Stimulated activated CD4-positive, alpha-beta T cell treated with anti-CD3 and anti-CD28 coated beads, Interleukin-15, amount 100 ng/mL, for 1 hour (primary cell): ENCODE results near the gene LDHA.
"Not testable (repeated sequence)": the region's sequence is repeated elsewhere in the genome, so short reads cannot be mapped to it uniquely, and the experiment has no call there.

ENCODE experiments used
- DNase-seq, 2 donors: peaks; one replicate each; pipeline ENCODE4 v3.0.0-alpha.2; 2020; ENCODE audit warnings: low read depth in 1 of 2, low spot score in 1 of 2

LDHA gene

DNA sequence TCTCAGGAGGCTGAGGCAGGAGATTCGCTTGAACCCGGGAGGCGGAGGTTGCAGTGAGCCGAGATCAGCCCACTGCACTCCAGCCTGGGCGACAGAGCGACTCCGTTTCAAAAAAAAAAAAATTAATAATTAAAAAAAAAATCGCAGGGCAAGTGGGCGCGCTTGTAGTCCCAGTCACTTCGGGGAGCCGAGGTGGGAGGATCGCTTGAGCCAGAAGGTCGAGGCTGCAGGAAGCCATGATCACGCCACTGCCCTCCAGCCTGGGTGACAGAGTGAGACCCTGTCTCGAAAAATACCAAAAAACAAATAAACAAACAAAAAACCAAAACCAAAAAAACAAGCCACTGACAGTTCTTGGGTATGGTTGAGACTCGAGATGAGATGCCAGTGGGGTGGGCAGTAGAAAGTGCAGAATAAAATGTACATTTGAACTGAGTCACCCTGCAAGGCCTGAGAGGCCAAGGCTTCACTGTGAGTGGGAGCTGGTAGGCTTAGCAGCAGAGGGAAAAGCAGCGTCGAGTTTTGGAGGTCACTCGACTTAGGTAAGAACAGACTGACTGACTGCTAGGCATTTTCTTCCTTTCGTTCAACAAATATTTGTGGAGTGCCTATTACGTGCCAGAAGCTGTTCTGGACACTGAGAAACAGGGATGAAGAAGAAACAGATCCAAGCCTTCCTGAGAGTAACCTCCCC is 635 bp upstream of the LDHA start:
- no peak for DNase-seq

DNA sequence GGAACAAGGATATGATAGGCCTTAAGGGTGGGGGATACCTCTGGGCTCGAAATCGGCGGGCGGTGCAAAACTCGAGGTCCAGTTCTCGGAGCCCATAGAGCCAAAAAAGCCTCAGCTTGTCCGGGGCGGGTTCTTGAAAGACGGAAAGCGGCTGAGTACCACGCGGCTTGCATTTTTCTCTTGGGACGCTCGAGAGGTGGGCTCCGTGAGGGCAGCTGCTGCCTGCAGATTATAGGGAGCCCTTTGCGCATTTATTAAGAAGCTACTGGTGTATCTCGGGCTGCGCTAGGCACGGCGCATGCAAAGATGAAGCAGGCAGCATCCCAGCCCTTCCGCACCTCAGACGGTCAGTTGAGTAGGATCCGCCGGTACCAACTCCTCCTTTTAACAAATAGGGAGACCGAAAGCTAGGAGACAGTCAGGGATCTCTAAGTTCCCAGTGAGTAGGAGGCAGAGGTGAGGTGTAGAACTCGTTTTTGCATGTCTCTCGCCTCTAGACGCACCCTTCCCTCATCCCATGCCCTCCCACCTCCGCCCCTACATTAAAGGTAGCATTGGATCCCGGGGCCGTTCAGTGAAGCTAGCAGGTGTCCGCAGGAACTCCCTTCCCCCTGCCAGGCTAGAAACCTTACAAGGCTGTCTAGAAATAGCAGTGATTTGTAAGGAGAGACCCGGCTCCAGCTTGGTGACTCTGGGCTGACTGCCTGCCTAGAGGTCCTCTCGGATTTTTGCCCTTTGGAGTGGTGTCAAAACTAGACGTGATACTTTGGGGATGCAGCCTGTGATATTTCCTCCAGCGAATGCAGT is 768 bp downstream of the LDHA start:
- no peak for DNase-seq

DNA sequence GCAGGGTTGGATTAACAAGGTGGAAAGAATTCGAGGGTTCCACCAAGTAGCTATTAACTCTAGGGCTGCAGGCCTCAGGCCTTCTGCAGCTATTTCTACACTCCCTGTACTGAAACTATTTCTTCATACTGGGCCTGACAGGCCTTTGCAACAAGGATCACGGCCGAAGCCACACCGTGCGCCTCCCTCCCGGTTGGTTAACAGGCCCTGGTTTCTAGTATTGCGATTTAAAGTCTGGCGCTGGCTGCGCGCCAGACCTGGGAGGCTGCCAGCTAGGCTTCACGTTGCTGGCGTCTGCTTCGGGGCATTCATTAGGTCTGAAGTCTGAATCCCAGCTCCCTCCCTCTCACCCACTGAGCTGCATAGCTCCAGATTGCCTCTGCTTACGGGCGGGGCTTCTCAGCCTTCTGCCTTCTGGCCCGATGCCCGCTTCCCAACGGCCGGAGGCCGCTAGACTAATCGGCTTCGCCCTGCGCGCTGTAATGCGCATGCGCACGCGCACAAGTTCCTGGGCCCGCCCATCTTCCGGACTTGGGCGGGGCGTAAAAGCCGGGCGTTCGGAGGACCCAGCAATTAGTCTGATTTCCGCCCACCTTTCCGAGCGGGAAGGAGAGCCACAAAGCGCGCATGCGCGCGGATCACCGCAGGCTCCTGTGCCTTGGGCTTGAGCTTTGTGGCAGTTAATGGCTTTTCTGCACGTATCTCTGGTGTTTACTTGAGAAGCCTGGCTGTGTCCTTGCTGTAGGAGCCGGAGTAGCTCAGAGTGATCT is 1.6 kb downstream of the LDHA start:
- DNase-seq = peak; percentile 89 to 94

DNA sequence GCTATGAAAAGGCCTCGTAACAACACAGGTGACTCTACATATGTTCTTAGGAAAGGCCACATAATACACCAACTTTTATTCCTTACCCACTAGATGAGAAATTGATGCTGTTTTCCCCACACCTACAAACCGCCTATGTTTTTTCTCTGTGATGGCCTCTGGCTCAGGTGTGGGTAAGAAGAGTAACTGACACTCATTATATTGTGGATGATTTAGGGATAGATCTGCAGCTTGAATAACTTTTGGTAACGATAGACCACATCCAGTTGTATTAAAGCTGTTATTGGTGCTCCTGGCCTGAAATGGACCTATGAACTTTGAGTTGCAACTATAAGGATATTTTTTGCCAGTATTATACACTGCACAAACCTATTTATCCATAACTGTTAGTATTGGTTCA is 3.6 kb downstream of the LDHA start:
- DNase-seq = no peak

DNA sequence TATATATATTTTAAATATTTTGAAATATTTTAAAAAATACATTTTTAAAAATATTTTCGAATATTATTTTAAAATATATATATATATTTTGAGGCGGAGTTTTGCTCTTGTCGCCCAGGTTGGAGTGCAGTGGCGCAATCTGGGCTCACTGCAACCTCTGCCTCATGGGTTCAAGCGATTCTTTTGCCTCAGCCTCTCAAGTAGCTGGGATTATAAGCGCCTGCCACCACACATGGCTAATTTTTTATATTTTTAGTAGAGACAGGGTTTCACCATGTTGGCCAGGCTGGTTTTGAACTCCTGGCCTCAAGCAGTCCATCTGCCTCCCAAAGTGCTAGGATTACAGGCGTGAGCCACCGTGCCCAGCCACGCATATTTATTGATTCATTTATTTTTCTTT is 6.7 kb downstream of the LDHA start:
- not testable (repeated sequence) for DNase-seq

- DNase-seq = no peak
Observed at GRCh38 chr11:18404062-18404461, 9.7 kb downstream of the LDHA start.

- DNase-seq = not testable (repeated sequence)
Observed at GRCh38 chr11:18407400-18407799, 13.0 kb downstream of the LDHA start.

DNA sequence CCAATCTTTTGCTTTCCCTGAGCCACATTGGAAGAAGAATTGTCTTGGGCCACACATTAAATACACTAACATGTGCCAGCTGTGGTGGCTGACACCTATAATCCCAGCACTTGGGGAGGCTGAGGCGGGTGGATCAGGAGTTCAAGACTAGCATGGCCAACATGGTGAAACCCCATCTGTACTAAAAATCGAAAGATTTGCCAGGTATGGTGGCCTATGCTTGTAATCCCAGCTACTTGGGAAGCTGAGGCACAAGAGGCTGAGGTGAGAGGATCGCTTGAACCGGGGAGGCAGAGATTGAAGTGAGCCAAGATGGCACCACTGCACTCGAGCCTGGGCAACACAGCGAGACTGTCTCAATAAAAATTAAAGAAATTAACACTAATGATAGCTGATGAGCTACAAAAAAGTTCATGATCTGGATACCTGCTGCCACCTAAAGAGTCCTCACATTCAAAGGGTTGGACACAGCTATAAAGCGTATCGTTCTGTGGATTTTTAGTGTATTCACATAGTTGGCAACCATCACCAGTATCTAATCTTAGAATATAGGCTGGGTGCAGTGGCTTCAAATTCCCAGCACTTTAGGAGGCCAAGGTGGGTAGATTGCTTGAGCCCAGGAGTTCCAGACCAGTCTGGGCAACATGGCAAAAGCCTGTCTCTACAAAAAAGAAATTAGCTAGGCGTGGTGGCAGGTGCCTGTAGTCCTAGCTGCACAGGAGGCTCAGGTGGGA is 14.4 kb downstream of the LDHA start:
- DNase-seq = no peak

- DNase-seq = no peak
Observed at GRCh38 chr11:18416459-18416858, 22.1 kb downstream of the LDHA start.

- no peak for DNase-seq
Observed at GRCh38 chr11:18419040-18419439, 24.7 kb downstream of the LDHA start.

DNA sequence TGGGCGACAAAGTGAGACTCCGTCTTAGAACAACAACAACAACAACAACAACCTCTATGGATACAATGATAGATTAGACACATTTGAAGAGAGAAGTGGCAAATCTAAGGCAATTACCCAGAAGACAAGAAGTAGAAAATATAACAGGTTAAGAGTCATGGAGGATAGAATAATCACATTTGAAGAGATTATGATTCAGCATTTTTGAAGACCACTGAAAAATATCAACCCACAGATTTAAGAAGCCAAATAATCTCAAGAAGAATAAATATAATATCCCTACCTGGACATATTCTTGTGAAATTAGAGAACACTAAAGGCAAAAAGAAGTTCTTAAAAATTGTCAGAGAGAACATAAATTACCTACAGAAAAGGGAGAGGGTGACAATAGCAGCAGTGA is 25.7 kb downstream of the LDHA start:
- DNase-seq = no peak

DNA sequence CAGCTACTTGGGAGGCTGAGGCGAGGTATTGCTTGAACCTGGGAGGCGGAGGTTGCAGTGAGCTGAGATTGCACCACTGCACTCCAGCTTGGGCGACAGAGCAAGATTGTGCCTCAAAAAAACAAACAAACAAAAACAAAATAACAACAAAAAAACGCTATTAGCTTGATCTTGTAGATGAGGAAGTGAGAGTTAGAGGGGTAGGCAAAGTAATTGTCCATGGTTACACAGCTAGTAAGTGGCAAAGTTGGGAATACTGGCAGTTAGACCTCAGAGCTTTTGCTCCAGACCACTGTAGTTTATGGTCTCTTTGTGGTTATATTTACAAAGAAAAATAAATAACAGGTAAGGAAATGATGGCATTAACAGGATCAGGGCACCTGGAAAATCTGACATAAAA is 32.9 kb downstream of the LDHA start:
- DNase-seq = no peak

DNA sequence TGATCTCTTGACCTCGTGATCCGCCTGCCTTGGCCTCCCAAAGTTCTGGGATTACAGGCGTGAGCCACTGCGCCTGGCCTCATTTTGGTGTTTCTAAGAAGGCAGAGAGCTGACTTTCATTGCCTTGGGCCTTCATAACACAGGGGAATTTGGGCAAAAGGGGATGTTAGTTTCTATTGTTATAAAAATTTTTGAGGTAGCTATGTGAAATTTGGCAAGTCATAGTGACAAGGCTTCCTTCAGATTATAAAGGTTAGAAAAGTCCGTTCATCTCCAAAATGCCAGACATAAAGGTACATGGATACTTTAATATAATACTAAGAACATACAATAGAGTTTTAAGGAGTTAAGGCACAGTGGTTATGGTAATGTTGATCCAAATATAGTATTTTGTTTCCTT is 35.0 kb downstream of the LDHA start:
- no peak for DNase-seq

GRCh38 chr11:18438691-18439090 is 44.3 kb downstream of the LDHA start:
- no peak for DNase-seq

GRCh38 chr11:18449251-18449650 is 54.9 kb downstream of the LDHA start:
- DNase-seq = no peak

DNA sequence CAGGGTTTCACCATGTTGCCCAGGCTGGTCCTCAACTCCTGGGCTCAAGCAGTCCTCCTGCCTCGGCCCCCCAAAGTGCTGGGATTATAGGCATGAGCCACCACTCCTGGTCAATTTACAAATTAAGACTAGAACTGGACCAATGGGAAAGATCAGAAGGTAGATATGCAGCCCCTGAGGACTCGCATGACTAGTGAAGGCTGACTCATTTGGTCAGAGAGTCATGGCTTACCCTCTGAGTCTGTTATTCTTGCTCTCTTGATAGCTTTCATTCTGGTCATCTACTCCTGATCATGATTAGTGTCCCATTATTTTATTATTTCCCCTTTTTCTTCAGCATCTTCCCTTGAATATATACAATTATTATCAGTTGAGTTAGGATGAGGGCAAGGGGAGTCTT is 58.6 kb downstream of the LDHA start:
- no peak for DNase-seq

DNA sequence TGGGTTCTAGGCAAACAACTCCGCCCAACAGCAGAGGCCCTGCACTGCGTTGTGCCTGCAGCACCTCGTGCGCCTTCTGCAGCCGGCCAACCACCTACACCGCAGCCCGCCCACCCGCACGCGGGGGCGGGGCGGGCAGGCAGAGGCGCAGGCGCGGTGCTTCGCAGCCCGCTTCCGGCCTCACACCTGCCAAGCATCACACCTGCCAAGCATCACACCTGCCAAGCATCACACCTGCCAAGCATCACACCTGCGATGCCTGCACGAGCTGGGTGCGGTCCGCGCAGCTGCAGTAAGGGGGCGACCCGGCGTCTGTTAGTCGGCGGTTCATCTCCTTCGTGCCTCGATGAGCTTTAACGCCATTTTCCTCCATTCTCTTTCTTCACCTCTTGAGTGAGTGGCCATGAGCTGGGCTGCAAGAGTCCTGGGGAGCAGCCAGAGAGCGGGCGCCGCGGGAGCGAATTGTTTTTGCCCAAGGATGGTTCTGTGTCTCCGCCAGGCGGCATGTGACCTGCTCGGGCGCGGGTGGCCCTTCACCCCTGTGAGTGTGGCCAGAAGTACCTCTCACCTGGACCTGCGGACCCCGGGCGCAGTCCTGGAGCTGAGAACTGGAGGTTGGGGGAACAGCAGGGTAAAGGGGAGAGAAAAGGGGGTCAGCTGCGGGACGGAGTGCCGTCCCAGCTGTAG is 61.5 kb downstream of the LDHA start, which contains the start of gene LDHAL6A:
Gene LDHAL6A (plus strand): TSS at position 171 of the 687 bp plus-strand sequence. CDS start 825 bp downstream, outside the sequence.
- DNase-seq = no peak

DNA sequence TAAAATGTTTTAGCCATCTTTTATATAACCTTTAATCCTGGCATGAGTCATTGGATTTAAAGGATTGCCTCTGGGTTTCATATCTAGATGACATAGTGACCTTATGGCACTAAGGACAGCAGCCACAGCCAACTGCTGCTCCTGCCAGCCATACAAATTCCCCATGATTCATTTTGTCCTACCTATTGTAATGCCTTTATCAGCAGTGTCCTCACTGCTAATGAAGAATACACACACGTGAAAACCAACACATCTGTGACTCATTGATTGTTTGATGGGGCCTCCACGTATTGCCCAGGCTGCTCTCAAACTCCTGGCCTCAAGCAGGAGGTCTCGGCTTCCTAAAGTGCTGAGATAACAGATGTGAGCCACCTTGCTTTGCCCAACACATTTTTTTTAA is 63.1 kb downstream of the LDHA start:
- DNase-seq = no peak
